Measurements from ENCODE around the gene UBXN10. TPM values are rescaled to one million over a fixed set of nuclear protein-coding genes. Genes with fewer than 3 reads are reported as not detected.

The UBXN10 gene
- total and polyA plus RNA-seq, 2 of the 8 experiments (the other 6 are each of a cell fraction or from before 2014, with no cell fraction given) = 0.43 to 0.68 TPM

- TF ChIP-seq CEBPB (IDR thresholded peaks at IDR 0.05; ENCODE audit: low read depth, low read length) = no peak
- no peak for TF ChIP-seq CHD2 (IDR thresholded peaks at IDR 0.05; ENCODE audit: low read length)
- no peak for TF ChIP-seq USF2 (IDR thresholded peaks at IDR 0.05; ENCODE audit: low read length)
- no peak for TF ChIP-seq KDM5A (IDR thresholded peaks at IDR 0.05; ENCODE audit: low read length)
- TF ChIP-seq RXRA (IDR thresholded peaks at IDR 0.05; ENCODE audit: insufficient read depth, low read depth, low read length) = no peak
These were observed 34.1 kb downstream of the UBXN10 start (continued) for GRCh38 chr1:20220036-20220435.
